ENCODE results near the gene LMO1. TPM values are rescaled to one million over a fixed set of nuclear protein-coding genes. Genes with fewer than 3 reads are reported as not detected.

Gene LMO1
- total and polyA plus RNA-seq, 2 of the 13 experiments (the other 11 are each of a cell fraction or from before 2014, with no cell fraction given), result not detected

- TF ChIP-seq ZBTB40 (IDR thresholded peaks at IDR 0.05) (no peak), ZBTB40 (CRISPR knock-in tag; IDR thresholded peaks at IDR 0.05) (no peak), ZFP36 (IDR thresholded peaks at IDR 0.05; ENCODE audit: borderline replicate concordance, low read depth, low read length, partially characterized antibody) (no peak), ZNF83 (CRISPR knock-in tag; IDR thresholded peaks at IDR 0.05; ENCODE audit: borderline replicate concordance) (no peak), ZNF569 (CRISPR knock-in tag; IDR thresholded peaks at IDR 0.05; ENCODE audit: borderline replicate concordance) (no peak), ELF3 (CRISPR knock-in tag; IDR thresholded peaks at IDR 0.05) (no peak), XBP1 (CRISPR knock-in tag; IDR thresholded peaks at IDR 0.05) (no peak), CCDC6 (CRISPR knock-in tag; IDR thresholded peaks at IDR 0.05) (no peak), ISX (CRISPR knock-in tag; conservative IDR thresholded peaks at IDR 0.05) (no peak), ARNT2 (CRISPR knock-in tag; IDR thresholded peaks at IDR 0.05; ENCODE audit: low read depth) (no peak), ELF1 (CRISPR knock-in tag; IDR thresholded peaks at IDR 0.05) (no peak), ZNF644 (CRISPR knock-in tag; IDR thresholded peaks at IDR 0.05; ENCODE audit: low read depth) (no peak), ZMAT3 (CRISPR knock-in tag; conservative IDR thresholded peaks at IDR 0.05) (no peak), HNRNPLL (IDR thresholded peaks at IDR 0.05; ENCODE audit: low read depth, low read length, poor library complexity, severe bottlenecking) (no peak), ZZZ3 (CRISPR knock-in tag; IDR thresholded peaks at IDR 0.05; ENCODE audit: borderline replicate concordance) (no peak), ZBED4 (CRISPR knock-in tag; IDR thresholded peaks at IDR 0.05; ENCODE audit: borderline replicate concordance) (no peak)
These were observed 32.5 kb downstream of the LMO1 start (continued) for GRCh38 chr11:8230921-8231847.

All from HepG2 (cell line).